CD14-positive monocyte (primary cell): ENCODE data around the gene BIN1. TPM values are rescaled to one million over a fixed set of nuclear protein-coding genes. Genes with fewer than 3 reads are reported as not detected.
"Not testable (repeated sequence)": the region's sequence is repeated elsewhere in the genome, so short reads cannot be mapped to it uniquely, and the experiment has no call there.

Source experiments
- DNase-seq, 3 donors: peaks; one replicate each; pipeline ENCODE4 v3.0.0-alpha.2; 2011 to 2022
- H2AFZ ChIP-seq: 2 replicates; pipeline ENCODE4 v1.6.0; 2012; ENCODE audit warnings: mild to moderate bottlenecking, low read depth, low read length, inconsistent platforms; ENCODE audit not compliant: insufficient read depth, poor library complexity, severe bottlenecking
- H3K27ac ChIP-seq, 2 donors: 1 replicate in 1 of 2; 2 replicates in 1 of 2; pipeline ENCODE4 v1.5.1; 2012 to 2013; ENCODE audit warnings: low read length in 2 of 2, control low read depth in 1 of 2, inconsistent platforms in 1 of 2, low read depth in 1 of 2, mild to moderate bottlenecking in 1 of 2
- H3K27me3 ChIP-seq, 2 donors: one replicate each; pipeline versions ENCODE4 v1.6.0 to v1.6.1; 2011 to 2013; ENCODE audit warnings: low read length in 2 of 2; ENCODE audit not compliant: control insufficient read depth in 2 of 2, insufficient read depth in 2 of 2
- H3K36me3 ChIP-seq, 2 donors: replicated peaks in 1 of 2; 1 replicate in 1 of 2; 2 replicates in 1 of 2; pipeline versions ENCODE4 v1.5.1 to v1.6.1; 2012 to 2013; ENCODE audit warnings: low read length in 2 of 2, control low read depth in 1 of 2, inconsistent platforms in 1 of 2, mild to moderate bottlenecking in 1 of 2; ENCODE audit not compliant: insufficient read depth in 2 of 2, control insufficient read depth in 1 of 2
- H3K4me1 ChIP-seq, 2 donors: 1 replicate in 1 of 2; 2 replicates in 1 of 2; pipeline versions ENCODE4 v1.5.1 to v1.6.1; 2012 to 2013; ENCODE audit warnings: low read length in 2 of 2, control low read depth in 1 of 2, inconsistent platforms in 1 of 2, mild to moderate bottlenecking in 1 of 2, moderate library complexity in 1 of 2; ENCODE audit not compliant: insufficient read depth in 2 of 2, control insufficient read depth in 1 of 2
- H3K4me2 ChIP-seq: replicated peaks from 2 replicates; pipeline ENCODE3; 2012; ENCODE audit warnings: low read length, moderate library complexity, mild to moderate bottlenecking; ENCODE audit not compliant: poor library complexity, severe bottlenecking; ENCODE audit errors: extremely low read depth
- H3K4me3 ChIP-seq, 3 experiments: fragments of 200-600 bp in 1 of 3; sonication (generic) in 1 of 3; replicated peaks in 1 of 3; 1 replicate in 2 of 3; 2 replicates in 1 of 3; pipeline ENCODE4 v1.5.1; 2011 to 2013; ENCODE audit warnings: low read length in 3 of 3, mild to moderate bottlenecking in 3 of 3, control low read depth in 2 of 3, low read depth in 2 of 3, inconsistent platforms in 1 of 3, moderate library complexity in 1 of 3
- H3K79me2 ChIP-seq: 2 replicates; pipeline ENCODE4 v1.6.0; 2012; ENCODE audit warnings: mild to moderate bottlenecking, control low read depth, inconsistent platforms, low read length, moderate library complexity; ENCODE audit not compliant: insufficient read depth
- H3K9ac ChIP-seq: 2 replicates; pipeline ENCODE4 v1.6.0; 2017; ENCODE audit warnings: low read length, mild to moderate bottlenecking; ENCODE audit not compliant: insufficient read depth, poor library complexity, severe bottlenecking
- H3K9me3 ChIP-seq, 2 donors: replicated peaks in 1 of 2; 1 replicate in 1 of 2; 2 replicates in 1 of 2; pipeline versions ENCODE4 v1.5.1 to v1.6.1; 2012 to 2013; ENCODE audit warnings: low read length in 2 of 2, control low read depth in 1 of 2; ENCODE audit not compliant: control insufficient read depth in 1 of 2, insufficient read depth in 1 of 2
- H4K20me1 ChIP-seq: 2 replicates; pipeline ENCODE4 v1.6.0; 2012; ENCODE audit warnings: mild to moderate bottlenecking, low read length, control low read depth, moderate library complexity; ENCODE audit not compliant: insufficient read depth
- H3K27ac Mint-ChIP-seq, 7 donors: one replicate each; pipeline ENCODE4 v1.8.0; 2020; ENCODE audit warnings: mild to moderate bottlenecking in 7 of 7, mixed read lengths in 7 of 7, moderate library complexity in 6 of 7, inconsistent platforms in 2 of 7
- H3K27me3 Mint-ChIP-seq, 3 donors: one replicate each; pipeline ENCODE4 v1.8.0; 2021 to 2022; ENCODE audit warnings: low read depth in 3 of 3, mild to moderate bottlenecking in 3 of 3, mixed read lengths in 3 of 3, moderate library complexity in 3 of 3, inconsistent platforms in 1 of 3
- H3K36me3 Mint-ChIP-seq, 2 donors: one replicate each; pipeline ENCODE4 v1.8.0; 2020; ENCODE audit warnings: mixed read lengths in 2 of 2, inconsistent platforms in 1 of 2, mild to moderate bottlenecking in 1 of 2
- H3K4me1 Mint-ChIP-seq: one replicate; pipeline ENCODE4 v1.8.0; 2020; ENCODE audit warnings: mild to moderate bottlenecking, mixed read lengths
- H3K4me3 Mint-ChIP-seq, 2 donors: one replicate each; pipeline ENCODE4 v1.8.0; 2020; ENCODE audit warnings: mild to moderate bottlenecking in 2 of 2, mixed read lengths in 2 of 2, moderate library complexity in 1 of 2
- H3K9me3 Mint-ChIP-seq, 7 donors: one replicate each; pipeline ENCODE4 v1.8.0; 2020 to 2022; ENCODE audit warnings: mixed read lengths in 7 of 7, mild to moderate bottlenecking in 6 of 7, moderate library complexity in 6 of 7, inconsistent platforms in 2 of 7
- CTCF ChIP-seq: fragments of 200-600 bp; IDR thresholded peaks from one replicate; pipeline ENCODE4 v1.8.0; 2022; ENCODE audit warnings: antibody characterized with exemption, mild to moderate bottlenecking
- WGBS: methylation state at CpG from one replicate; pipeline ENCODE4 v1.1.5; 2013; ENCODE audit warnings: missing lambda C conversion rate; ENCODE audit not compliant: insufficient coverage; 5-methylcytosine and 5-hydroxymethylcytosine counted together
- intact Hi-C, 2 donors: fragments of 100-400 bp; cut with micrococcal nuclease; formaldehyde crosslinking; loops; one replicate each; pipeline versions ENCODE4 v1.15.0 to v1.15.1; 2023
- polyA plus RNA-seq, 3 donors: library from polyadenylated mRNA; depleted of rRNA in 1 of 3; unstranded in 2 of 3; stranded (reverse) in 1 of 3; fragments of 300-500 nt in 2 of 3; fragments of >200 nt in 1 of 3; fragmentation: Illumina TruSeq in 2 of 3; gene quantifications; 1 replicate in 2 of 3; 2 replicates in 1 of 3; pipeline ENCODE4 v1.2.3, GENCODE V29; 2012 to 2021

The BIN1 gene
- polyA plus RNA-seq, 3 donors, result 3.4 to 7.5 (median 4.1) TPM

- H4K20me1 ChIP-seq, result no peaks in the 10 kb centered on the region
- peaks cover 1 to 3% of the 10 kb centered on the region in 2 donors for H3K27me3 ChIP-seq
- H3K4me2 ChIP-seq, result no peak overlapping the region
- no peak overlapping the region for H3K9ac ChIP-seq
- intact Hi-C loops, result no loop called here
- Mint-ChIP-seq H3K27me3 (peaks cover 1 to 12% (median 4%) of the 10 kb centered on the region in 3 donors), H3K4me3 (no peak overlapping the region), H3K36me3 (no peaks in the 10 kb centered on the region), H3K9me3 (peaks cover 0 to 3% (median 1%) of the 10 kb centered on the region in 7 donors), H3K4me1 (peaks cover 8% of the 10 kb centered on the region), H3K27ac (no peak overlapping the region)
- no peaks in the 10 kb centered on the region for H3K79me2 ChIP-seq
- H3K4me3 ChIP-seq, result no peak overlapping the region
- H3K36me3 ChIP-seq, result no peaks in the 10 kb centered on the region
- H3K9me3 ChIP-seq, result no peaks in the 10 kb centered on the region
- H3K4me1 ChIP-seq, result no peaks in the 10 kb centered on the region
- H3K27ac ChIP-seq, result no peak overlapping the region
- no peak for TF ChIP-seq CTCF
- no peak overlapping the region for H2AFZ ChIP-seq
- WGBS, result 94% methylated on average over 2 of the region's 3 CpGs
- DNase-seq, result no peak
Measured at GRCh38 chr2:127032621-127033020, 74.3 kb downstream of the BIN1 start.

- no CpG with 5 or more reads among the region's 5 CpGs for WGBS
- H2AFZ ChIP-seq, result no peak overlapping the region
- peaks cover 24 to 40% (median 25%) of the 10 kb centered on the region in 3 donors for H3K27me3 Mint-ChIP-seq
- peaks cover 19% of the 10 kb centered on the region for H3K4me1 Mint-ChIP-seq
- H4K20me1 ChIP-seq, result no peaks in the 10 kb centered on the region
- no peak overlapping the region for H3K4me3 ChIP-seq
- H3K36me3 ChIP-seq, result no peaks in the 10 kb centered on the region
- H3K4me1 ChIP-seq, result peaks cover 10 to 11% of the 10 kb centered on the region in 2 donors
- H3K9me3 ChIP-seq, result peaks cover 0 to 8% of the 10 kb centered on the region in 2 donors
- no peak overlapping the region for H3K9ac ChIP-seq
- H3K9me3 Mint-ChIP-seq, result peaks cover 0 to 11% (median 3%) of the 10 kb centered on the region in 7 donors
- H3K79me2 ChIP-seq, result no peaks in the 10 kb centered on the region
- H3K27ac ChIP-seq, result no peak overlapping the region
- H3K36me3 Mint-ChIP-seq, result peaks cover 0 to 2% of the 10 kb centered on the region in 2 donors
- peaks cover 32% of the 10 kb centered on the region in 2 donors for H3K27me3 ChIP-seq
- H3K4me3 Mint-ChIP-seq, result no peak overlapping the region
- peak in 2 of 3 donors; percentile 18 to 32 for DNase-seq
- intact Hi-C loops, result no loop called here
- H3K27ac Mint-ChIP-seq, result no peak overlapping the region
- H3K4me2 ChIP-seq, result no peak overlapping the region
- no peak for TF ChIP-seq CTCF
Measured at GRCh38 chr2:127029350-127030051, 77.5 kb downstream of the BIN1 start.

- H3K36me3 Mint-ChIP-seq, H2AFZ ChIP-seq, intact Hi-C loops, H3K79me2 ChIP-seq, H3K4me2 ChIP-seq, H3K27ac ChIP-seq, H3K36me3 ChIP-seq, H3K4me3 Mint-ChIP-seq, H4K20me1 ChIP-seq, H3K4me3 ChIP-seq, H3K27ac Mint-ChIP-seq, DNase-seq, H3K9ac ChIP-seq: not testable (repeated sequence)
- Histone ChIP-seq H3K4me1 (peaks cover 10 to 11% of the 10 kb centered on the region in 2 donors), H3K9me3 (peaks cover 0 to 12% of the 10 kb centered on the region in 2 donors), H3K27me3 (peaks cover 34 to 37% of the 10 kb centered on the region in 2 donors)
- no CpG with 5 or more reads among the region's 1 CpG for WGBS
- Mint-ChIP-seq H3K27me3 (peaks cover 28 to 48% (median 32%) of the 10 kb centered on the region in 3 donors), H3K4me1 (peaks cover 19% of the 10 kb centered on the region), H3K9me3 (peaks cover under 1 to 11% (median 4%) of the 10 kb centered on the region in 7 donors)
Measured at GRCh38 chr2:127028745-127029144, 78.2 kb downstream of the BIN1 start.
